HG02763 (cell line): ENCODE measurements around the gene RGS11.
"Not testable (repeated sequence)": the region's sequence is repeated elsewhere in the genome, so short reads cannot be mapped to it uniquely, and the experiment has no call there.

Source experiments
- ATAC-seq: cut with Tn5 transposase; IDR thresholded peaks from one replicate; pipeline ENCODE4 v1.9.1; 2021; ENCODE audit warnings: mild to moderate bottlenecking, moderate library complexity; ENCODE audit not compliant: unreplicated experiment

Gene RGS11

DNA sequence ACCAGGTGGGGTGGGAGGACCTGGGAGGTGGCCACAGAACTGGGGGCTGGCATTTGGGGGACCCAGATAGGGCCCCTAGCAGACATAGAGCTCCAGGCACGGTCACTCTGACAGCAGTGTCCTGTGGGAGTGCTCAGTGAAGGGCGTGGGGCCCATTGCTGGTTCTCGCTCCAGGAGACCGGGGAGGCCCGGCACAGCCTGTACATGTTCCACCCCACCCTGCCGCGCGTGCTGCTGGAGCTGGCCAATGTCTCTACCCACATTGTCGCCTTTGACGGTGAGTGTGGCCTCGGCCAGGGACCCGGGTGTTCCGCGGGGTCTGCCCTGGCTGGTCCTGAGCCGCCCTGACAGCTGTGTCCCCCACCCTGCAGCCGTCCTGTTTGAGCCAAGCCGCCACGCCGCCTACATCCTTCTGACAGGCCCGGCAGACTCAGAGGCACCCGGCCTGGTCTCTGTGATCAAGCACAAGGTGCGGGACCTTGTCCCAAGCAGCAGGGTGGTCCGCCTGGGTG, 11.2 kb downstream of the RGS11 start:
- ATAC-seq: no peak

DNA sequence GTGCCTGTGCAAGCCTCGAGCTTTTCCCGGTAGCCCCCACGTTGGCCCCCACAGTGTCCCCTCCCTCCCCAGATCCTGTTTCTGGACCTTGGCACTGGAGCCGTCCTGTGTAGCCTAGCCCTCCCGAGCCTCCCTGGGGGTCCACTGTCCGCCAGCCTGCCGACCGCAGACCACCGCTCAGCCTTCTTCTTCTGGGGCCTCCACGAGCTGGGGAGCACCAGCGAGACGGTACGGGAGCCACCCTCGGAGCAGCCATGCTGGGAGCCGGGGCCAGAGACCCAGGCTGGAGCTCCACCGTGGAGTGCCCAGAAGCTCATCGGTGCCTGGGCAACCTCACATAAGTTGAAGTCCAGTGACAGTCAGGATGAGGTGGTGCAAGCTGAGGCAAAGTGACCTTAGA, 11.8 kb downstream of the RGS11 start:
- ATAC-seq: no peak

GRCh38 chr16:263182-263774, 12.5 kb downstream of the RGS11 start:
- no peak for ATAC-seq

GRCh38 chr16:262121-262745, 13.5 kb downstream of the RGS11 start:
- no peak for ATAC-seq

GRCh38 chr16:261031-261691, 14.6 kb downstream of the RGS11 start:
- no peak for ATAC-seq

- no peak for ATAC-seq
These were observed 15.4 kb downstream of the RGS11 start for GRCh38 chr16:260326-260725.

DNA sequence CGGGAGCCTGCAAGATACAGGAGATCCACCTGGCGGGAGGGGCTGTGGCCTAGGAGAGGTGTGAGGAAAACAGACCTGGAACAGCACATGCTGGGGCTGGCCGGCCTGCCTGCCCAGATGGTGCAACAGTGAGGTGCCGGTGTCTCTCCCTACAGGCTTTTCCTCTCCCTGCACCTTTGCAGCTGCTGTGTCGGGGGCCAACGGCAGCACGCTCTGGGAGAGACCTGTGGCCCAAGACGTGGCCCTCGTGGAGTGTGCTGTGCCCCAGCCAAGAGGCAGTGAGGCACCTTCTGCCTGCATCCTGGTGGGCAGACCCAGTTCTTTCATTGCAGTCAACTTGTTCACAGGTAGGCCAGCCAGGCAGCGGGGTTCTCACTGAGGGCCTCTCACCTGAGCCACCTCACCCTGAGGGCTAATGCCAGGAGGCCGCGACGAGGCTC, 15.9 kb downstream of the RGS11 start:
- ATAC-seq: no peak

DNA sequence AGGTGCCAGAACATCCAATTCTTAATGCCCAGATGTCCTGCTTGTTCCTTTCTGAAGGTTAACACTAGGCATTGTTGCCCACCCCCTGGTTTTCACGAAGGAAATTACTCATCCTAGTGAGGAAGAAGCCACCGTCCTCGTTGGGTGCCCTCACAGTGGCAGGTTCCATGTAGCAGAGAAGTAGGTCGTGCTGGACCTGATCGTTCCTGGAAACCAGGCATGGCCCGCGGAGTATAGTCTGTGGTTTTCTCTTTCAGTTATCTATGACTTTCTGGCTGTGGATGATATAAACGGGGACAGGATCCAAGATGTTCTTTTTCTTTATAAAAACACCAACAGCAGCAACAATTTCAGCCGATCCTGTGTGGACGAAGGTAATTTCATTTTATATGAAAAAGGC, 16.5 kb downstream of the RGS11 start:
- ATAC-seq: no peak

DNA sequence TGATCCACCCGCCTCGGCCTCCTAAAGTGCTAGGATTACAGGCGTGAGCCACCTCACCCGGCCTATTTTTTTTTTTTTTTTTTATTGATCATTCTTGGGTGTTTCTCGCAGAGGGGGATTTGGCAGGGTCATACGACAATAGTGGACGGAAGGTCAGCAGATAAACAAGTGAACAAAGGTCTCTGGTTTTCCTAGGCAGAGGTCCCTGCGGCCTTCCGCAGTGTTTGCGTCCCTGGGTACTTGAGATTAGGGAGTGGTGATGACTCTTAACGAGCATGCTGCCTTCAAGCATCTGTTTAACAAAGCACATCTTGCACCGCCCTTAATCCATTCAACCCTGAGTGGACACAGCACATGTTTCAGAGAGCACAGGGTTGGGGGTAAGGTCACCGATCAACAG, 17.7 kb downstream of the RGS11 start:
- not testable (repeated sequence) for ATAC-seq

DNA sequence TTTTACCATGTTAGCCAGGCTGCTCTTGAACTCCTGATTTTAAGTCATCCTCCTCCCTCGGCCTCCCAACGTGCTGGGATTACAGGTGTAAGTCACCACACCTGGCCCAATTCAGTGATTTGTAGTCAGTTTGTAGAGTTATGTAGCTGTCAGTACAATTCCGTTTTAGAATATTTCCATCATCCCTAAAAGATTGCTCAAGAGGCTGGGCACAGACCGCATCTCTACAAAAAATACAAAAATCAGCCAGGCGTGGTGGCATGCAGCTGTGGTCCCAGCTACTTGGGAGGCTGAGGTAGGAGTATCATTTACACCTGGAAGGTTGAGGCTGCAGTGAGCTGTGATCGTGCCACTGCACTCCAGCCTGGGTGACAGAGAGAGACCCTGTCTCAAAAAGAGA, 20.6 kb downstream of the RGS11 start:
- no peak for ATAC-seq

- ATAC-seq: no peak
These were observed 21.3 kb downstream of the RGS11 start for GRCh38 chr16:254461-254860.

- ATAC-seq: no peak
These were observed 21.9 kb downstream of the RGS11 start for GRCh38 chr16:253833-254232.

- no peak for ATAC-seq
These were observed 23.1 kb downstream of the RGS11 start for GRCh38 chr16:252366-253337.

GRCh38 chr16:249431-249830, 26.3 kb downstream of the RGS11 start:
- no peak for ATAC-seq

DNA sequence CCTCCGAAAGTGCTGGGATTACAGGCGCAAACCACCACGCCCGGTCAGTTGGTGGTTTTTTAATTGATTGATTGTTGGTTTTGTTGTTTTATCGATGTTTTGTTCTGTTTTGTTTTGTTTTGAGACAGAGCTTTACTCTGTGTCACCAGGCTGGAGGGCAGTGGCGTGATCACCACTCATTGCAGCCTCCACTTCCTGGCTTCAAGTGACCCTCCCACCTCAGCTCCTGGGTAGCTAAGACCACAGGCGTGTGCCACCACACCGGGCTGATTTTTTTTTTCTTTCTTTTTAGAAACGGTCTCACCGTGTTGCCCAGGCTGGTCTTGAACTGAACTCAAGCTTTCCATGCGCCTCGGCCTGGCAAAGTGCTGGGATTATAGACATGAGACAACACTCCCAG, 28.7 kb downstream of the RGS11 start:
- no peak for ATAC-seq

DNA sequence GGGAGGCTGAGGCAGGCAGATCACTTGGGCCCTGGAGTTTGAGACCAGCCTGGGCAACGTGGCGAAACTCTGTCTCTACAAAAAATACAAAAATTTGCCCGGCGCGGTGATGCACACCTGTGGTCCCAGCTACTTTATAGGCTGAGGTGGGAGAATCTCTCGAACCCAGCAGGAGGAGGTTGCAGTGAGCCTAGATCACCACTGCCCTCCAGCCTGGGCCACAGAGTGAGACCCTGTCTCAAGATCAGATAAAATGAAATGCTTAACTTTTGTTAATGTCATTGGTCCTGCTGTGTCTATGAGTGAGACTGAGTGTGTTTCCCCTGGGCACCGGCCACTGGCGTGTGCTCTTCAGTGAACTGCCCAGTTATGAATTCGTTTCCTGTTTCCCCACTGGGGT, 30.6 kb downstream of the RGS11 start:
- ATAC-seq: no peak

- no peak for ATAC-seq
These were observed 32.4 kb downstream of the RGS11 start for GRCh38 chr16:243348-243747.

DNA sequence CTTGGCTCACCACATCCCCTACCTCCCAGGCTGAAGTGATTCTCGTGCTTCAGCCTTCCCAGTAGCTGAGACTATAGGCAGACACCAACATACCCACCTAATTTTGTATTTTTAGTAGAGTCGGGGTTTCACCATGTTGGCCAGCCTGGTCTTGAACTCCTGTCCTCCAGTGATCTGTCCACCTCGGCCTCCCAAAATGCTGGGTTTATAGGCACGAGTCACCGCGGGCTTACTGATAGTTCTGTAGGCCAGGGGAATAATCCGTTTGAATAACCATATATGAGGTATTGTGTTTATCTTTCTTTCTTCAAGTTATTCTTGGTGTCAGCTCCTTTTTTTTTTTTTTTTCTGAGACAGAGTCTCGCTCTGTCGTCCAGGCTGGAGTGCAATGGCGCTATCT, 33.5 kb downstream of the RGS11 start:
- ATAC-seq: no peak

DNA sequence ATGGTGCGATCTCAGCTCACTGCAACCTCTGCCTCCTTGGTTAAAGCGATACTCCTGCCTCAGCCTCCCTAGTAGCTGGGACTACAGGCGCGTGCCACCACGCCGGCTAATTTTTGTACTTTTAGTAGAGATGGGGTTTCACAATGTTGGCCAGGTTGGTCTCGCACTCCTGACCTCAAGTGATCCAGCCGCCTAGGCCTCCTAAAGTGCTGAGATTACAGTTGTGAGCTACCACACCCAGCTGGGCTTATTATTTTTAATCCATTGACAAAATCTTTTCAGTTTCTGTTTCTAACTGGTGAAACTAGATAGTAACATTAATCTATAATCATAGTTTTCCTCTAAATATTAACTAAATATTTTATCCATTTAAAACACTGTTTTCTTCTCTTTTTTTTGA, 35.2 kb downstream of the RGS11 start:
- ATAC-seq: no peak

DNA sequence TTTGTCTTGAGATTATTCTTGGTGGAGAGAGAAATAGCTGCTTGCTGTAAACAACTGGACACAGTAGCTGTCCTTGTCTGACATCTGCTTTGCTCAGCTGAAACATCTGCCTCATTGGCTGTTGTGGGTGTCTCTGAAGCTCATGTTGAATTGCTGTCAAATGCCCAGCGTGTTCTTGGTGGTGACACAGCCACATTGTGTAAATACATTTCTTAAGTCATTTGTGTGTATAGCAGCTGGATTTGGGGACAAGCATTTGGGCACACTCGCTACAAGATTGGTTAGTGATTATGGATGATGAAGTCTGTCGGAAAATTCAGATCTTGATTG, 35.8 kb downstream of the RGS11 start:
- no peak for ATAC-seq
